Measurements from ENCODE around the gene ERC2. TPM values are rescaled to one million over a fixed set of nuclear protein-coding genes. Genes with fewer than 3 reads are reported as not detected.

The ERC2 gene
- total RNA-seq, 6 donors from 2014 or later, result 0.67 to 14.7 (median 1.3) TPM

DNA sequence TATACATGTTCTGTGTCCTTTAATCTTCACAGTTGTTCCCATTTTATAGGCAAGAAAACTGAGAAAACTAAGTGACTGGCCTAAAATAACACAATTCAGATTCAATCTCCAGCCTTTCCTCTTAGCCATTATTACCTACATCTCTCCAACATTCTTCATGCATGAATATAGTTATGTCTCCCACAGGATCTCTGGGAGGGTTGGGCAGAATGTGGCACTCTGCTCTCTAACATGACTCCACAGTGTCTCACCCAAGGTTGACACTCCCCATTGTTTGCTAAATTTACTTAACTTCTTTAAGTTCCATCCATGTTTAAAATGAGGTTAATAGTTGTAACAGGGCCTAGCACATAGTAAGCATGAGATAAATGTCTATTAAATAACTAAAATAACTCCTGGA lies 276.3 kb downstream of the ERC2 start:
- Histone ChIP-seq H3K4me1 (peaks cover 0 to 1% (median under 1%) of the 10 kb centered on the region in 4 donors), H3K9me3 (no peaks in the 10 kb centered on the region)

DNA sequence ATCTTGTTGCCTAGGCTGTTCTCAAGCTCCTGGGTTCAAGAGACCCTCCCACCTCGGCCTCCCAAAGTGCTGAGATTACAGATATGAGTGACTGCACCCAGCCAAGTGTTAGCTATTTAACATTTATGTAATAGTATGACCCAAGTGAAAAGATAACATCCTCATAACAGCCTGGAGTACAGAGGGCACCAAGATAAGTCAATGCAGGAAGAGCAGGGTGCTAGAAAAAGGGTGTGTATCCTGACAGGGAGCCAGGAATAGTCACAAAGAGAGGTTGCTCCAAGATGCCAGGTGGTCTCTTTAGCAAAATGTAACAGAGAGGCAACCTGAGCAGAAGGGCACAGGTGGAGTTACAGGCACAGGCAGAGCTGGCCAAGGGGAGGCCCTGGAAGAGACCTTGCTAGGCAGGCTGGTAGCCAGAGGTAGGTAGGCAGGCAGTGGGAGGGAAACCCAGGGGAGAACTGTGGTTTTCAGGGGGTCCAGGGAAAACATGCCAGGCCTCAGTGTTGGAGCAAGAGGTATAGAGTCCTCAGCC lies 277.4 kb downstream of the ERC2 start:
- Histone ChIP-seq H3K4me3 (no peak overlapping the region), H3K36me3 (no peaks in the 10 kb centered on the region), H3K4me1 (no peaks in the 10 kb centered on the region), H3K27ac (no peak overlapping the region), H3K27me3 (no peaks in the 10 kb centered on the region), H3K9me3 (no peaks in the 10 kb centered on the region)
- WGBS, 2 donors, result 36 to 70% methylated on average over 1 of the region's 1 CpG
- no peak for DNase-seq
- TF ChIP-seq, protein P1, sequence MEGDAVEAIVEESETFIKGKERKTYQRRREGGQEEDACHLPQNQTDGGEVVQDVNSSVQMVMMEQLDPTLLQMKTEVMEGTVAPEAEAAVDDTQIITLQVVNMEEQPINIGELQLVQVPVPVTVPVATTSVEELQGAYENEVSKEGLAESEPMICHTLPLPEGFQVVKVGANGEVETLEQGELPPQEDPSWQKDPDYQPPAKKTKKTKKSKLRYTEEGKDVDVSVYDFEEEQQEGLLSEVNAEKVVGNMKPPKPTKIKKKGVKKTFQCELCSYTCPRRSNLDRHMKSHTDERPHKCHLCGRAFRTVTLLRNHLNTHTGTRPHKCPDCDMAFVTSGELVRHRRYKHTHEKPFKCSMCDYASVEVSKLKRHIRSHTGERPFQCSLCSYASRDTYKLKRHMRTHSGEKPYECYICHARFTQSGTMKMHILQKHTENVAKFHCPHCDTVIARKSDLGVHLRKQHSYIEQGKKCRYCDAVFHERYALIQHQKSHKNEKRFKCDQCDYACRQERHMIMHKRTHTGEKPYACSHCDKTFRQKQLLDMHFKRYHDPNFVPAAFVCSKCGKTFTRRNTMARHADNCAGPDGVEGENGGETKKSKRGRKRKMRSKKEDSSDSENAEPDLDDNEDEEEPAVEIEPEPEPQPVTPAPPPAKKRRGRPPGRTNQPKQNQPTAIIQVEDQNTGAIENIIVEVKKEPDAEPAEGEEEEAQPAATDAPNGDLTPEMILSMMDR (IDR thresholded peaks at IDR 0.05), result no peak
- no peak for TF ChIP-seq EP300 (IDR thresholded peaks at IDR 0.05)
- no peak for TF ChIP-seq POLR2A (IDR thresholded peaks at IDR 0.05)
- TF ChIP-seq POLR2AphosphoS5 (IDR thresholded peaks at IDR 0.05), result no peak
- ATAC-seq (ENCODE audit: low FRiP score in 2 of 2), result no peak

More for the DNA sequence above, 276.3 kb downstream of the ERC2 start:
- TF ChIP-seq EP300 (IDR thresholded peaks at IDR 0.05) (no peak), POLR2A (IDR thresholded peaks at IDR 0.05) (no peak), POLR2AphosphoS5 (IDR thresholded peaks at IDR 0.05) (no peak)
- TF ChIP-seq, protein P1 (IDR thresholded peaks at IDR 0.05), result no peak
- no peaks in the 10 kb centered on the region for H3K27me3 ChIP-seq
- no peaks in the 10 kb centered on the region for H3K36me3 ChIP-seq
- ATAC-seq (ENCODE audit: low FRiP score in 2 of 2) (no peak), DNase-seq (no peak)
- no peak overlapping the region for H3K27ac ChIP-seq
- H3K4me3 ChIP-seq, result no peak overlapping the region

DNA sequence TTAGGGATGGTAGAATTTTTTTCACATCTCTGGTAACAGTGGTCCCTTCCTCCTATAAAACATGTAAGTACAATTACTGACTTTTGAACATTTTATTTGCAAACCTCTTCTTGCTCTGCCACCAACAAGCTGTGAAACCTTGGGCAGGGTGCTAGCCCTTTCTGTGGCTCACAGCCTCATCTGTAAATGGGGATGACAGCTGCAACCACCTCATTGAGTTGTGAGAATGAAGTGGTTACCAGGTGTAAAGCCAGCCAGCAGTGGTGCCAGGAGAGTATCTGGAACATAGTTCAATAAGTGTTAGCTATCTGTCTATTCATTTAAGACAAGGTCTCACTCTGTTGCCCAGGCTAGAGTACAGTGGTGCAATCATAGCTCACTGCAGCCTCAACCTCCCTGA lies 278.1 kb downstream of the ERC2 start:
- DNase-seq (no peak), ATAC-seq (ENCODE audit: low FRiP score in 2 of 2) (no peak)
- H3K4me1 ChIP-seq, result no peaks in the 10 kb centered on the region
- H3K27ac ChIP-seq, result no peak overlapping the region
- TF ChIP-seq POLR2A (IDR thresholded peaks at IDR 0.05), result no peak
- H3K4me3 ChIP-seq, result no peak overlapping the region
- no peaks in the 10 kb centered on the region for H3K36me3 ChIP-seq
- H3K27me3 ChIP-seq, result no peaks in the 10 kb centered on the region
- H3K9me3 ChIP-seq, result no peaks in the 10 kb centered on the region

DNA sequence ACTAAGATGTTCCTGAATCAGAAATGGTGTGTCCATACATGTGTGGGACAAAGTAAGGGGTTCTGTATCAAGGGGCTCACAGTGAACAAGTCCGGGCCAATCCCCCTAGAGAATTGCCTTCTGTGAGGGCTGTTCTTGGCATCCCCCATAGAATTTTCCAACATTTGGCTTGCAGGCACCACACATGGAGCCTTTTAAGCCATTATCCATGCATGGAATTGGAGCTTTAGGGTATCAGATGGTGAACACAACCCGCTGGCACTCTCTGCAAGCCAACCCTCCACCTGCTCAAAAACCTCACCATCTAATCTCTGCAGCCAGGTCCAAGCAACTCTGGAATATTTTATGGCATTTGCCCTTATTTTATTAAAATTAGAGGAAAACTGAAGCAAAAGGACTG lies 278.7 kb downstream of the ERC2 start:
- no peak for TF ChIP-seq POLR2AphosphoS5 (IDR thresholded peaks at IDR 0.05)
- TF ChIP-seq EP300 (IDR thresholded peaks at IDR 0.05), result no peak
- TF ChIP-seq, protein P1 (IDR thresholded peaks at IDR 0.05), result no peak
- TF ChIP-seq POLR2A (IDR thresholded peaks at IDR 0.05), result no peak
- Histone ChIP-seq H3K36me3 (no peaks in the 10 kb centered on the region), H3K27ac (no peak overlapping the region), H3K27me3 (no peaks in the 10 kb centered on the region), H3K4me1 (no peaks in the 10 kb centered on the region), H3K4me3 (no peak overlapping the region), H3K9me3 (no peaks in the 10 kb centered on the region)
- no peak for DNase-seq
- WGBS, 2 donors, result 95% methylated on average over 2 of the region's 2 CpGs
- ATAC-seq (ENCODE audit: low FRiP score in 2 of 2), result no peak

DNA sequence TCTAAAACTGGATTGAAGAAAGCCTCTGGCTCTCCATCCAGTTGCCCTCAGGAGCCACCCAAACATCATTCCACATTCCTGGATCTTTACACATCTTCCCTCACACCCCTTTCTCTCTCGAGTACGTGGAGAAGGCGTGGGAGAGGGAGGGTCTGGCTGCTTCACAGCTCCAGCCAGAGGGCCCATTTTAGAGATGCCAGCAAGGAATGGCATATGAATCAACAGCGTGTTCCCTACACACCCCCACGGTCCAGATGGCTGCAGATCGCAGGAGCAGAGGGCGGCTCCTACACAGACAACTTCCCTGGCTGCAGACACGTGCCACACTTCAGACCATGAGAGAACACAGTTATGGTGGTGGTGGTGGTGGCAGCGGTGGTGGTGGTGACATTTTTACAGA lies 280.1 kb downstream of the ERC2 start:
- Histone ChIP-seq H3K9me3 (no peaks in the 10 kb centered on the region), H3K36me3 (no peaks in the 10 kb centered on the region), H3K4me3 (no peak overlapping the region), H3K27ac (no peak overlapping the region), H3K27me3 (no peaks in the 10 kb centered on the region), H3K4me1 (no peaks in the 10 kb centered on the region)
- TF ChIP-seq, protein P1 (IDR thresholded peaks at IDR 0.05), result no peak
- TF ChIP-seq POLR2AphosphoS5 (IDR thresholded peaks at IDR 0.05) (no peak), POLR2A (IDR thresholded peaks at IDR 0.05) (no peak), EP300 (IDR thresholded peaks at IDR 0.05) (no peak)
- DNase-seq, result no peak
- 76 to 89% methylated on average over 9 of the region's 9 CpGs for WGBS, 2 donors
- ATAC-seq (ENCODE audit: low FRiP score in 2 of 2), result no peak

All from upper lobe of left lung (tissue), 6 donors.